ENCODE measurements around the gene RANBP10.
A peak's percentile ranks its signal among the peaks of the same experiment; 100 is the strongest.

The RANBP10 gene

GRCh38 chr16:67770346-67770991 lies 35.9 kb downstream of the RANBP10 start:
- peak; percentile 13 for DNase-seq (ENCODE audit: low read depth)
- H3K4me3 ChIP-seq (ENCODE audit: low read depth, low read length): no peak overlapping the region
- no peak for TF ChIP-seq CTCF (conservative IDR thresholded peaks at IDR 0.05; ENCODE audit: low read depth, low read length)

- H3K4me3 ChIP-seq (ENCODE audit: low read depth, low read length): no peak overlapping the region
- TF ChIP-seq CTCF (conservative IDR thresholded peaks at IDR 0.05; ENCODE audit: low read depth, low read length): no peak
- peak; percentile 79 for DNase-seq (ENCODE audit: low read depth)
These were observed 38.4 kb downstream of the RANBP10 start for GRCh38 chr16:67767953-67768352.

GRCh38 chr16:67766291-67766690 lies 40.1 kb downstream of the RANBP10 start:
- TF ChIP-seq CTCF (conservative IDR thresholded peaks at IDR 0.05; ENCODE audit: low read depth, low read length): no peak
- H3K4me3 ChIP-seq (ENCODE audit: low read depth, low read length): no peak overlapping the region
- DNase-seq (ENCODE audit: low read depth): peak; percentile 14

- H3K4me3 ChIP-seq (ENCODE audit: low read depth, low read length): no peak overlapping the region
- no peak for DNase-seq (ENCODE audit: low read depth)
- TF ChIP-seq CTCF (conservative IDR thresholded peaks at IDR 0.05; ENCODE audit: low read depth, low read length): no peak
These were observed 42.1 kb downstream of the RANBP10 start for GRCh38 chr16:67764158-67764667.

GRCh38 chr16:67763066-67763465 lies 43.3 kb downstream of the RANBP10 start:
- H3K4me3 ChIP-seq (ENCODE audit: low read depth, low read length): no peak overlapping the region
- DNase-seq (ENCODE audit: low read depth): no peak
- no peak for TF ChIP-seq CTCF (conservative IDR thresholded peaks at IDR 0.05; ENCODE audit: low read depth, low read length)

- H3K4me3 ChIP-seq (ENCODE audit: low read depth, low read length): no peak overlapping the region
- TF ChIP-seq CTCF (conservative IDR thresholded peaks at IDR 0.05; ENCODE audit: low read depth, low read length): no peak
- no peak for DNase-seq (ENCODE audit: low read depth)
These were observed 44.0 kb downstream of the RANBP10 start for GRCh38 chr16:67762385-67762784.

GRCh38 chr16:67761924-67762323 lies 44.4 kb downstream of the RANBP10 start:
- no peak overlapping the region for H3K4me3 ChIP-seq (ENCODE audit: low read depth, low read length)
- no peak for DNase-seq (ENCODE audit: low read depth)
- TF ChIP-seq CTCF (conservative IDR thresholded peaks at IDR 0.05; ENCODE audit: low read depth, low read length): no peak
